Panc1 (cell line): ENCODE results near the gene CACNA1G. TPM values are rescaled to one million over a fixed set of nuclear protein-coding genes. Genes with fewer than 3 reads are reported as not detected.

Experiments
- ATAC-seq: fragments of 200-7000 bp; cut with Tn5 transposase; 2 replicates; pipeline ENCODE4 v1.9.1; 2020; ENCODE audit warnings: mild to moderate bottlenecking, moderate library complexity
- BruUV-seq: library from RNA; stranded (reverse); fragments of 400-500 nt; replicated peaks from 2 replicates; lab custom pipeline; 2021; lab: Mats Ljungman, UMichigan
- CTCF ChIA-PET: fragments of 300-600 bp; sonication (Branson Sonifier 250); formaldehyde crosslinking; loops from one replicate; lab custom pipeline; 2022; ENCODE audit warnings: antibody characterized with exemption; lab: Charles Lee
- POLR2A ChIA-PET: fragments of 300-600 bp; sonication (Branson Sonifier 250); formaldehyde crosslinking; loops from one replicate; lab custom pipeline; 2022; ENCODE audit warnings: antibody characterized with exemption; lab: Charles Lee
- DNase-seq: peaks from one replicate; pipeline ENCODE4 v3.0.0-alpha.2; 2010; ENCODE audit warnings: low read depth, low spot score
- H3K27ac ChIP-seq: 2 replicates; pipeline ENCODE4 v1.5.1; 2011; ENCODE audit warnings: mild to moderate bottlenecking, low read length, inconsistent platforms
- H3K27me3 ChIP-seq: fragments of 200-500 bp; sonication (Bioruptor generic); 2 replicates; pipeline ENCODE4 v1.6.0; 2014; ENCODE audit warnings: low read length, inconsistent platforms; ENCODE audit not compliant: control insufficient read depth, insufficient read depth
- H3K36me3 ChIP-seq: fragments of 200-500 bp; sonication (Bioruptor generic); 2 replicates; pipeline ENCODE4 v1.5.1; 2014; ENCODE audit warnings: inconsistent platforms, mild to moderate bottlenecking, low read length, moderate library complexity; ENCODE audit not compliant: control insufficient read depth, insufficient read depth
- H3K4me1 ChIP-seq: 2 replicates; pipeline ENCODE4 v1.5.1; 2011; ENCODE audit warnings: inconsistent platforms, mild to moderate bottlenecking, low read length, moderate library complexity; ENCODE audit not compliant: control insufficient read depth, insufficient read depth
- H3K4me3 ChIP-seq, 2 experiments: 2 replicates each; pipeline ENCODE4 v1.5.1; 2011 to 2012; ENCODE audit warnings: low read depth in 2 of 2, low read length in 2 of 2, mild to moderate bottlenecking in 2 of 2, inconsistent platforms in 1 of 2, moderate library complexity in 1 of 2
- H3K9me3 ChIP-seq: fragments of 200-500 bp; sonication (Bioruptor generic); 2 replicates; pipeline ENCODE4 v1.5.1; 2014; ENCODE audit warnings: low read depth, mild to moderate bottlenecking, inconsistent platforms, low read length, moderate library complexity; ENCODE audit not compliant: control insufficient read depth, insufficient read depth
- CTCF ChIP-seq: fragments of 450-650 bp; IDR thresholded peaks from 2 replicates; pipeline ENCODE4 v1.5.1; 2017; ENCODE audit warnings: mild to moderate bottlenecking
- POLR2AphosphoS5 ChIP-seq: IDR thresholded peaks from 2 replicates; pipeline ENCODE4 v1.6.1; 2012; ENCODE audit warnings: mild to moderate bottlenecking, low read depth, low read length, moderate library complexity
- SIN3A ChIP-seq: IDR thresholded peaks from 2 replicates; pipeline ENCODE4 v1.6.1; 2012; ENCODE audit warnings: low read depth, mild to moderate bottlenecking, low read length, moderate library complexity, borderline replicate concordance; ENCODE audit not compliant: insufficient read depth
- TCF7L2 ChIP-seq: IDR thresholded peaks from 2 replicates; pipeline ENCODE4 v1.6.1; 2011; ENCODE audit warnings: mild to moderate bottlenecking, low read depth, low read length, inconsistent platforms
- in situ Hi-C: cut with HindIII; loops from 2 replicates; pipeline ENCODE4 v1.10.0; 2016; ENCODE audit warnings: low sequenced_read_pairs, low pct_unique_long_range_greater_than_20kb
- intact Hi-C: fragments of 100-400 bp; cut with micrococcal nuclease; formaldehyde crosslinking; loops from one replicate; pipeline ENCODE4 v1.10.0; 2022; ENCODE audit not compliant: unreplicated experiment
- total RNA-seq: library from RNA; stranded (reverse); gene quantifications from one replicate; pipeline ENCODE4 v1.2.1, GENCODE V29; 2021; ENCODE audit not compliant: unreplicated experiment
- TF ChIP-seq, protein P1 (sequence below), 2 experiments: IDR thresholded peaks; 2 replicates each; pipeline ENCODE4 v1.6.1; 2011 to 2012; ENCODE audit warnings: low read depth in 2 of 2, control low read depth in 1 of 2, low read length in 1 of 2, mild to moderate bottlenecking in 1 of 2, moderate library complexity in 1 of 2; ENCODE audit not compliant: insufficient read depth in 1 of 2

The CACNA1G gene
- total RNA-seq, 1 experiment from 2014 or later: 10.0 TPM

- Histone ChIP-seq H3K27me3 (no peaks in the 10 kb centered on the region), H3K27ac (peak overlapping the region; percentile 94), H3K4me1 (peaks cover 22% of the 10 kb centered on the region), H3K36me3 (no peaks in the 10 kb centered on the region), H3K4me3 (peak overlapping the region; percentile 52 to 73), H3K9me3 (no peaks in the 10 kb centered on the region)
- ChIA-PET POLR2A (interaction anchor here (0.7 kb wide), 1 partner anchor 14 kb away, joined by 3 read pairs; no protein-coding TSS in a partner anchor), CTCF (interaction anchor here (0.6 to 3.6 kb wide), 3 partner anchors 72 to 147 kb away, joined by 3 to 15 read pairs (median 10); no protein-coding TSS in a partner anchor)
- TF ChIP-seq TCF7L2: no peak
- DNase-seq (no peak), ATAC-seq (no peak)
- BruUV-seq: no TSS peak
- intact Hi-C loops: loop anchor here (2.0 to 5.0 kb wide), 2 partner anchors 147 to 295 kb away; no protein-coding TSS in a partner anchor
- in situ Hi-C loops: no loop called here
These were observed 12.8 kb upstream of the CACNA1G start for GRCh38 chr17:50547736-50548083.

GRCh38 chr17:50548831-50549230 is 11.7 kb upstream of the CACNA1G start:
- intact Hi-C loops (loop anchor here (5.0 kb wide), 1 partner anchor 293 kb away; no protein-coding TSS in a partner anchor), in situ Hi-C loops (no loop called here)
- Histone ChIP-seq H3K9me3 (no peaks in the 10 kb centered on the region), H3K4me1 (peaks cover 12% of the 10 kb centered on the region), H3K27me3 (no peaks in the 10 kb centered on the region), H3K27ac (peak overlapping the region; percentile 4; the same call in 1 of the 2 replicates), H3K36me3 (no peaks in the 10 kb centered on the region), H3K4me3 (no peak overlapping the region)
- ATAC-seq (no peak), DNase-seq (no peak)
- TF ChIP-seq CTCF: no peak
- TF ChIP-seq TCF7L2: no peak
- TF ChIP-seq, protein P1, sequence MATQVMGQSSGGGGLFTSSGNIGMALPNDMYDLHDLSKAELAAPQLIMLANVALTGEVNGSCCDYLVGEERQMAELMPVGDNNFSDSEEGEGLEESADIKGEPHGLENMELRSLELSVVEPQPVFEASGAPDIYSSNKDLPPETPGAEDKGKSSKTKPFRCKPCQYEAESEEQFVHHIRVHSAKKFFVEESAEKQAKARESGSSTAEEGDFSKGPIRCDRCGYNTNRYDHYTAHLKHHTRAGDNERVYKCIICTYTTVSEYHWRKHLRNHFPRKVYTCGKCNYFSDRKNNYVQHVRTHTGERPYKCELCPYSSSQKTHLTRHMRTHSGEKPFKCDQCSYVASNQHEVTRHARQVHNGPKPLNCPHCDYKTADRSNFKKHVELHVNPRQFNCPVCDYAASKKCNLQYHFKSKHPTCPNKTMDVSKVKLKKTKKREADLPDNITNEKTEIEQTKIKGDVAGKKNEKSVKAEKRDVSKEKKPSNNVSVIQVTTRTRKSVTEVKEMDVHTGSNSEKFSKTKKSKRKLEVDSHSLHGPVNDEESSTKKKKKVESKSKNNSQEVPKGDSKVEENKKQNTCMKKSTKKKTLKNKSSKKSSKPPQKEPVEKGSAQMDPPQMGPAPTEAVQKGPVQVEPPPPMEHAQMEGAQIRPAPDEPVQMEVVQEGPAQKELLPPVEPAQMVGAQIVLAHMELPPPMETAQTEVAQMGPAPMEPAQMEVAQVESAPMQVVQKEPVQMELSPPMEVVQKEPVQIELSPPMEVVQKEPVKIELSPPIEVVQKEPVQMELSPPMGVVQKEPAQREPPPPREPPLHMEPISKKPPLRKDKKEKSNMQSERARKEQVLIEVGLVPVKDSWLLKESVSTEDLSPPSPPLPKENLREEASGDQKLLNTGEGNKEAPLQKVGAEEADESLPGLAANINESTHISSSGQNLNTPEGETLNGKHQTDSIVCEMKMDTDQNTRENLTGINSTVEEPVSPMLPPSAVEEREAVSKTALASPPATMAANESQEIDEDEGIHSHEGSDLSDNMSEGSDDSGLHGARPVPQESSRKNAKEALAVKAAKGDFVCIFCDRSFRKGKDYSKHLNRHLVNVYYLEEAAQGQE (IDR thresholded peaks at IDR 0.05; ENCODE audit: insufficient read depth in 1 of 2, low read depth in 2 of 2, low read length in 1 of 2): no peak
- no peak for TF ChIP-seq SIN3A
- no peak for TF ChIP-seq POLR2AphosphoS5
- BruUV-seq: no TSS peak
- POLR2A ChIA-PET: no interaction called here
- CTCF ChIA-PET: interaction anchor here (3.6 kb wide), 1 partner anchor 77 kb away, joined by 15 read pairs; no protein-coding TSS in a partner anchor

DNA sequence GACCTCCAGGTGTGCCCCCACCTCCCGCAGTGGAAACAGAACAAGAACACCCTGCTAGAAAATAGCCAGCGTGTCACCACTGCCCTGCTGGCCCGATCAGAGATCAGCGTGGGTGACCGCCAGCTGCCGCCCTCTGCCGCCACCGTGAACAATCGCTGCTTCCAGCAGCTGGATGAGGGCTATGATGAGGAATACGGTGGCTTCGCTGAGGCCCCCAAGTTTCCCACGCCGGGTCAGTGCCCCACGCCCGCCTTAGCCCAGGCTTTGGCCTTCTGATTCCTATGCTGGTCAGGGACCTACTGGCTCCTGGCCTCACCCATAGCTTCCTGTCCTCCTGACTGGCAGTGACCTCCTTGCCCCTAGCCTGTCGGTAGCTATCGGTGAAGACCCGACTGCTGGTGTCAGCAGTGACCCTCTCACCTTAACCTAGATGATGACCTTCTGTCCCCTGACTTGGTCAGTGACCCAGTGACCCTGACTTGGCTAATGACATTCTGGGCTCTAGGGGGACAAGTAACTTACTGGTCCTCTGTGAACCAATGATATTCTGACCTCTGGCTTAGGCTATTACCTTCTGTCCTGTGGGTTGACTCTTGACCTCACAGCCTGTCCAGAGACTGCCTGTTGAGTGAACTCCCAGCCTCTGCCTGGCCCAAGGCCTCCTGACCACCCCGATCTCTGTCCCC is 11.1 kb upstream of the CACNA1G start:
- ChIA-PET POLR2A (interaction anchor here (0.6 kb wide), 1 partner anchor 214 kb away, joined by 13 read pairs; no protein-coding TSS in a partner anchor), CTCF (interaction anchor here (0.8 to 3.6 kb wide), 3 partner anchors 11 to 90 kb away, joined by 3 to 17 read pairs (median 15); partner anchors contain the start of gene CACNA1G)
- no peak overlapping the region for H3K27ac ChIP-seq
- H3K4me1 ChIP-seq: peaks cover 12% of the 10 kb centered on the region
- TF ChIP-seq TCF7L2 (no peak), SIN3A (no peak), POLR2AphosphoS5 (no peak), CTCF (no peak)
- TF ChIP-seq, protein P1 (IDR thresholded peaks at IDR 0.05; ENCODE audit: insufficient read depth in 1 of 2, low read depth in 2 of 2, low read length in 1 of 2): no peak
- intact Hi-C loops: loop anchor here (5.0 kb wide), 1 partner anchor 293 kb away; no protein-coding TSS in a partner anchor
- no peaks in the 10 kb centered on the region for H3K27me3 ChIP-seq
- in situ Hi-C loops: no loop called here
- H3K9me3 ChIP-seq: no peaks in the 10 kb centered on the region
- ATAC-seq: no peak
- H3K36me3 ChIP-seq: no peaks in the 10 kb centered on the region
- TSS peak; percentile 73 for BruUV-seq
- no peak overlapping the region for H3K4me3 ChIP-seq
- DNase-seq: no peak
